Suppressor macrophage (primary cell): ENCODE data around the gene PLOD3.

Experiments
- DNase-seq, 4 experiments: peaks; one replicate each; pipeline ENCODE4 v3.0.0-alpha.2; 2020 to 2022

The PLOD3 gene

DNA sequence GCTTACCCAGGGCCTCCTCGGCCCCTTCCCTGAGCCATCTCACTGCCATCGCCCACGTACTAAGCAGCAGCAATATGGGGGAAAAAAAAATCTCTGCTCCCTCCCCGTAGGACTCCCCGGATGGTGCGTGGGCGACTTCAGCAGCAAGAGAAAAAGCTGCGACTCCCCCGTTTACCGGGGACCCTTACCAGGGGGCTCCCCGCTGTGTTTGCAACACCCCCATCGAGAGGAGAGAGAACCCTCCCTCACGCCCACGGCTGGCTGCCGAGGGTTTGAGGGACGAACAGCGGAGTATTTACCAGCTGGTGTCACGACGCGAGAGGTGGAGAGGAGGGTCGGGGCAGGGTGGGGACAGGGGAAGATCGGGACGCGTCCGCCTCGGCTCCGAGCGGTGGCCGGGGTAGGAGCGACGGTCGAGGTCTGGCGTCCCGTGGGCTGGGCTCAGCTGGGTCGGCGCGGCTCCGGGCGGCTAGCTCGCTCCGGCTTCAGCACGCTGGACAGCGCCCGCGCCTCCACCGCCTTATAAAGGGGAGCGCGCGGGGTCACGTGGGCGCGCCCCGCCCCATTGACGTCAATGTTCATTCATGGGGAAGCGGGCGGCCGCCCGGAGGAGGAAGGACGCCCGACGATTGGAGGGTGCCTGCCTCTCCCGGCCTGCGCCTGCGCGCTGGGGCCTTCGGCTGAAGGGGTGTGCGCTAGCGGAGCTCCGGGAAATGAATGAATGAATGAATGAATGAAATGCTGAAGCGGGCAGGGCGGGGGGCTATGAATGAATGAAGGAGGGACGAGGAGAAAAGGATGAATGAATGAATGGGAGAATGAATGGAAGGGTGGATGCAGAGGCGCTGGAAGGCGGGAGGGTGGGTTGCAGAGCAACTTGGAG, 52.1 kb downstream of the PLOD3 start, which contains the start of gene VGF:
TSS of gene VGF (minus strand) at position 495 of the 883 bp plus-strand sequence. CDS start 726 bp downstream, outside the sequence.
- DNase-seq, result peak; percentile 98 to 100 (median 99)

DNA sequence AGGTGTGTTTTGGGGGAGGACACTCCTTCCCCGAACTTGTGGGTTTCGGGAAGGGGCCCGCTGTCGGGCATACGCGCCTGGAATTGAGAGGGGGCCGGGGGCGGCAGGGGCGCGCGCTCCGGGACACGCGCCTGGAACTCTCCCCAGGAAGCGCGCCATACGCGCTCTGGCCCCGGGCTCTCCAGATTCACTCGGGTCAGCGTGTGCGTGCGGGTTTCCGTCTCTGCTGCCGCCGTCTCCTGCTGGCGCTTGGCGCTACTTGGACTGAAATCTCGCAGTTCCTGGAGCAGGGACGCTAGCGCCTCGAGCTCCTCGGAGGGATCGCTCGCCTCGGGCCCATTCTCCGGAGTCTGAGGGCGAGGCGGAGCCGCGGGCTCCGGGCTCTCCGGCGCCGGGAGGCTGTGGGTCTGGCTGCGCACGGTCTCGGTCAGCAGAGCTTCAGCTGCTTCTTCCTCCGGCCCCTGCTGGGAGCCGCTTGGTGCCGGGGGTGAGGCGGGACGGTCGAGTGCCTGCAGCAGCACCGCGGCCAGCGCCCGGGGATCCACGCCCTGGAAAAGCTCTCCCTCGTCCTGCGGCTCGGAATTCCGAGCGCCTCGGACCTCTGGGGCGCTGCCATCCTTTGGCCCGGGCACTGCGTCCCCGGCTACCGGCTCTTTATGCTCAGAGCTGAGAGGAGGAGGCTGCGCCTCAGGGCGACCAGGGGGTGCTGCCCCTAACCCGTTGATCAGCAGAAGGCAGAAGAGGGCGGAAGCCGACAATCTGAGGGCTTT, 53.1 kb downstream of the PLOD3 start:
- peak in 3 of 4 experiments; percentile 57 to 80 (median 66) for DNase-seq

DNA sequence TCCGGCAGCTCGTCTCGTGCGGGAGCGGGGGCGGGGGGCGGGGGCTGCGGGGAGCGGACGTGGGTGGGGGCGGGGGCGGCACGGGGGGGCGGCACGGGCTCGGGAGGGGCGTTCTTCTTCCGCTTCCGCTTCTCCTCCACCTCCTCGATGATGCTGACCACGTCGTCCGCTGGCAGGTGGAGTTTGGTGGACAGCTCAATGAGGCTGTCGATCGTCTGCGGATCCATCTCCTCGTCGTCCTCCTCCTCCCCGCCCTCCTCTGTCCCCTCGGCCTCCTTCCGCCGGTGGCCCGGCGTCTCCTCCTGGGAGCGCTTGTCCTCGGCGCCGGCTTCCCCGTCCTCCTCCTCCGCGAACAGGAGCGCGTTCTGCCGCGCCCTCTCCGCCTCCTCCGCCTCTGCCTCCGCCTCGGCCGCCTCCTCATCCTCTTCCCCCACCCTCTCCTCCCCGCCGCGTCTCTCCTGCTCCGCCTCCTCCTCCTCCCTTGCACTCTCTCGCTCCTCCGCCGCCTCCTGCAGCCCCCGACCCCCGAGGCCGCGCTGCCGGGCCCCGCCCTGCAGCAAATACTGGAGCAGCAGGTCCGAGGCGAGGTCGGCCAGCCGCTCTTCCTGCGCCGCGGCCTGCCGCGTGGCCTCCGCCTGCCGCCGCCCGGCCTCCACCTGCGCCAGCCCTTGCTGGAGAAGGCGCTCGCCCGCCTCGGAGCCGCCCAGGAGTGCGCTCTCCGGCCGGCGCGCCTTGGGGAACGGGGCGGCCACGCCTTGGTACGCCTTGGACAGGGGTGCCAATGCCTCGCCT, 53.9 kb downstream of the PLOD3 start:
- DNase-seq, result no peak

DNA sequence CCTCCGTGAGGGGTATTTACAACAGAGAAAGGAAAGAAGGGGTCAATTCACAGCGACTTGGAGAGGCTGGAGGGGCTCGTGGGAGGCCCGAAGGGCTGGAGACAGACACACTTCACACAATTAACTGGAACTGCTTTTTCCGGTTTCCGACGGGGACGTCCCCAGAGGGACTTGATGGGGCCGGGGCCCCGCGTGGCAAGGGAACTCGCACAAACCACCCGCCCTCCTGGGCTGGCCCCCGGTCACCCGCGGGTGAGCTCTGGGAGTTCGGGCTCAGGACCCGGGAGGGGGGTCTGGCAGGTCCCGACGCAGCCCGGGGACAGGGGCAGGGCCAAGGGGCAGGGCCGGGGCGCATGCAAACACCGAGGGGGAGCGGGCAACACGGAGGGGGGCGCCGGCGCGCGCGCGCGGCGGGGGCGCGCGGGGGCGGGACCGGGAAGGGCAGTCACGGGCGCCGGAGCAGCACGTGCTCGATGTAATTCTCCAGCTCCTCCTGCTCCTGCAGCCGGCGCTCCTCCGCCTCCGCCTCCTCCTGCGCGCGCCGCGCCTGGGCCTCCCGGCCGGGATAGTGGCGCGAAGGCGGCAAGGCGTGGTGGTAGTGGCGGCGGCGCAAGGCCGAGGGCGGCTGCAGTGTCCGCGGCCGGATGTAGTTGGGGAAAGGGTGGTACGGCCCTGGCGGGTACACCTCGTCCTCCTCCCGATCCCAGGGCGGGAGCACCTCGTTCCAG, 54.7 kb downstream of the PLOD3 start:
- peak in 3 of 4 experiments; percentile 34 to 65 (median 57) for DNase-seq

DNA sequence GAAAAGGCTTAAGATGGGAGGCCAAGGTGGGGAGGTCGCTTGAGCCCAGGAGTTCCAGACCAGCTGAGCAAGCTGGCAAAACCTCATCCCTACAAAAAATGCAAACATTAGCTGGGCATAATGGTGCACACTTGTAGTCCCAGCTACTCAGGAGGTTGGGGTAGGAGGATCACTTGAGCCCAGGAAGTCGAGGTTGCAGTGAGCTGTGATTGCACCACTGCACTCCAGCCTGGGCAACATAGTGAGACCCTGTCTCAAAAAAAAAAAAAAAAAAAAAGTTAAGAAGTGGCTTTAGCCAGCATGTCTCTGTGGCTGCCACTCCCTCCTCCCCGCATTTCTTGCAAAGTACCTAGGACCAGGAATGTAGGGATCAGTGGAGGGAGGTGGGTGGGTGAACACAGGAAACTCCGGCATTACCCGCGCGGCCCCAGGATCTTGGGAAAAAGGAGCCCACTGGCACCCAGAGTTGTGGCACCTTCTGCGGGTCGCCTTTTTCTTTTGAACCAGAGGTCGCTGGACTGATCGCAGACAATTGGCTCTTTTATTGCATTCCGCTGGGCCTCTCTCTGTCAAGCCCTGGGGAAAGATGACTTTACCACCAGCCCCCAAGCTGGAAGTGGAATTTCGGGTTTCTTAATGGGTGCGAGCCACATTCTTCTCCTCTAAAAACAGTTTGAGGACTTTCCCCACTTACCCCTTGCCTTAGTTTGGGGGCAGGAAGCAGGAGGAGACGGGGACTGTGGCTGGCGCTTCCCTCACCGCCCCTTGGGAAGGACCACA, 55.5 kb downstream of the PLOD3 start:
- no peak for DNase-seq

DNA sequence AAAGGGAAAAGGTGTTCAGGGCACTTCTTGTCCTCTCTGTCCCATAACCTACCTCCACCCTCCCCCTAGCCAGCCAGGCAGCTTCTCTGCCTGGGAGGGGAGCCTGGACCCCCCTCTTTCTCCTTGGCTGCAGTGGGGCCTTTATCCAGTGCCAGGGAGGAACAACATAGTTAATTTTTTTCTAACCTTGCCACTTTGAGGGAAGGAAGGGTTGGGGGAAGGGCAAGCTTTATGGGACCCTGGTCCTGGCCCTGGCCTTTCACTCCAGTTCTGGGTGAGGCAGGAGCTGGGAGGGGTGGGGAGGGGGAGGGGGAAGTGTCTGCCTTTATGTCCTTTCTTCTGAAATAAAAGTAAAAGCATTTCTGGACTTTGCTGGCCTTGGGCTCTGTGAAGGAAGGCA, 56.5 kb downstream of the PLOD3 start:
- DNase-seq, result no peak

DNA sequence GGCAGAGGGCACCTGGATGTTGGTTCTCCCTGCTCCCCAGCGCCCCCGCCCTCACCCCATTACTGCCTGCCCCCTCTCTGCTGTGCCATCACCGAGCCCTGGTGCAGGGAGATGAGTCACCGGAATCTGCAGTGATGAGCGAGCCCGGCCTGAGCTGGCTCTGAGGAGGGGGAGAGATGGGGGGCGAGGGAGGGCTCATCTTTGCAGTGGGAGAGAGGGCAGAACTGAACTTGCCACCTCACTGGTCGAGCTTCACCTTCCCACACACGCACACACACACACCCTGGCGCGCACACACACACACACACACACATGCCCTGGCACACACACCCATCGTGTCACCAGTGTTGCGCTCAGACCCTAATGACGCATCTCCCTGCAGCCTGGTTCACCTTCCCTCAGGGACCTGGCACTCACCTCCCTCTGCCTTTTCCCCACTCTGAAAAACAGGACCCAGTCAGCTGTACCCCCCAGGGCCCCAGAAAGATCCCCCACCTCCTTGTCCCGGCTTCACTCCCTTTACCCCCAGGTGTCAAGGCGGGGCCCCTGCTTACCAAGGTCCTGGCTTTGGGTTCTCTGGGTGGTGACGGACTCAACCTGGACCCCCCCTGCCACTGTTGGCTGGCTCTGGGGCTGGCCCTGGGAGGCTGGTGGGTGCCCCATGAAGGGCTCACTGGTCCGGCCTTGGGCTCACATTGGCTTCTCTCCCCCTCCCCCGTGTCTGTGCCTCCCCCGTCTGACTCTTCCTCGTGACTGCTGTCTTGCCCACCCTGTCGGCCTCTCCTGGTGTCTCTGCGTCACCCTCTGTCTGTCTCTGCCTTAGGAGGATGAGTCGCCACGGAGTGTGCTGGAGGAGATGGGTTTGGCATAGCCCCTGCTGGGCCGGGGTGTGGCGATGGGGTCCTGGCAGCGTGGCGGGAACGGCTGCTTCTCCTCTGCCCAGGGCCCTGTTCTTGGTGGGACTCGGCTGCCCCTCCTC, 57.4 kb downstream of the PLOD3 start:
- DNase-seq, result no peak

DNA sequence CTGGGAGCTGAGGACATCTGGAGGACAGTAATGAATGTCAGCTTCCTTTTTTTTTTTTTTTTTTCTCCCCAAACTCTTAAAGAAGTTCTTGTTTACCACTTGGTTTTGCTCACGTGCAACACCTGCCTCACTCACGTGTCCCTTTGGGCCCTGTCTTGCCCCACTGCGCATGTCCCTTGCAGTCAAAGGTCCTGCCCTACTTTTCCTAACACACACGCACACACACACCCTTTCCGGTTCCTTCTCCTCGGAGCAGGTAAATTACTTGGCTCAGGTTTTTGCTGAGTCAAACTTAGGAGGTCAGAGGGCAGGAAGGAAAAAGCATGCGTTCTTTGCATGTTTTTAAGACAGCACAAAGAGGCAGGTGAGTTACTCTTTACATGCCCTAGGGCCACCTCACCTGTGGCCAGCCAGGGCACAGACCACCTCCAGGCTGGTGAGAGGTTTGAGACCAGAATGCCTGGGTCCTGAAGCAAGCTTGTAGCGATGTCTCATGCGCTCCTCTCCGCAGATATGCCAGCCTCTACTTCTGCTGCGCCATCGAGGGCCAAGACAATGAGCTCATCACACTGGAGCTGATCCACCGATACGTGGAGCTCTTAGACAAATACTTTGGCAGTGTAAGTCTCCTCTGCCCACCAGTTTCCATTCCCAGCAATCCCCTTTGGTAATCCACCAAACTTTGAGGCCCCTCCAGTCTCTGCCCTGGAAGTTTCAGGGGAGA, 60.4 kb downstream of the PLOD3 start:
- DNase-seq, result no peak

DNA sequence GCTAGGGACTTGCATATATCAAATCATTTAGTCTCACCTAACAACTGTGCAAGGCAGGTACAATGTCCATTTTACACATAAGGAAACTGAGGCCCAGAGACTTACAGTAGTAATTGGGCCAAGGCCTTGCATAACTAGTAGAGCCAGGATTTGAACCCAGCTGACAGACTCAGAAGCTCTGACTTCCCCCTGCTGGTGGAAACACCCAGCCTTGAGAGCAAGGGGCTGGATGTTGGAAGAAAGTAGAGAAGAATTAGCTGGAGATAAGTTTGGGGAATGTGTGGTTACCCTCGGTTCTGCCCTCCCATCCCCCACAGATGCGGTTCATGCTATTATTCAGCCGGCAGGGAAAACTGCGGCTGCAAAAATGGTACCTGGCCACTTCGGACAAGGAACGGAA, 61.1 kb downstream of the PLOD3 start:
- no peak for DNase-seq
